KOPT-K1 (cell line): ENCODE data around the gene HPX.
A peak's percentile ranks its signal among the peaks of the same experiment; 100 is the strongest.

Source experiments
- H3K27ac ChIP-seq: fragments of 200-600 bp; sonication (generic); 2 replicates; pipeline ENCODE4 v1.5.1; 2016; ENCODE audit warnings: antibody characterized with exemption, mild to moderate bottlenecking, low read depth, low read length; ENCODE audit not compliant: poor library complexity, severe bottlenecking
- H3K36me3 ChIP-seq: fragments of 200-600 bp; sonication (generic); 2 replicates; pipeline ENCODE4 v1.5.1; 2017; ENCODE audit warnings: antibody characterized with exemption, mild to moderate bottlenecking, low read length, moderate library complexity; ENCODE audit not compliant: insufficient read depth
- H3K9me3 ChIP-seq: fragments of 200-600 bp; sonication (generic); 2 replicates; pipeline ENCODE4 v1.5.1; 2017; ENCODE audit warnings: antibody characterized with exemption, low read length, mild to moderate bottlenecking; ENCODE audit not compliant: insufficient read depth, poor library complexity, severe bottlenecking

The HPX gene

DNA sequence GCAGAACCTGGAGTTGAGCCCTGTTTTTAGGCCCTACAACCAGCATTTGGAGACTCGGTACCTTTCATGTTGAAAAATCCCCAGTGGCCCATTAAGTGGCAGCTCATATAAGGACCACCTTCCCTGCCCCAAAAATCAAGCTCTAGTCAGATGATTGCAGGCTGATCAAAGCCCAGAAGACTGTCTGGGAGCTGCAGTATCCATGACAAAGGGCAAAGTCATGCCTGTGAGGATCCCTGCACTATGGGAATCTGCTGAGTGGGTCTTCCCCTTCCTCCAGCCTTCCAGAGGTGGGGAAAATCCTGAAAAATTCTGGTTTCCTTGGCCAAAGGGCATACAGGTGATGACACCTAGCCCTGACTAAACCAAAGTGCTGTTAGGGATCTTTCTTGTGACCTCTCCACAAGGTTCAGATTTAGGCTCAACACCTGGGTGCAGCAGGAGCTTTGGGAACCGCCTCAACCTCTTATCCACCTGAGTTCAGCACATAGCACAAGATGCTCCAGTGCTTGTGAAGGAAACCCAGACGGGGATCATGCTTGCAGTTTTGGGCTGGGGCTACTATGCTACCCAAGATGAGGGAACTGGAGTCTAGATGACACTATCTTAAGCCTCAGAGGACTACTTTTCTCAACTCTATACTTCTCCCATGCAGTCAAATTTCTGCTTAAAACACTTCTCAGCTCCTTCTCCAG lies 34.2 kb upstream of the HPX start:
- no peaks in the 10 kb centered on the region for H3K9me3 ChIP-seq
- H3K27ac ChIP-seq: no peak overlapping the region

GRCh38 chr11:6474413-6474792 lies 33.6 kb upstream of the HPX start:
- no peak overlapping the region for H3K27ac ChIP-seq
- peaks cover 30% of the 10 kb centered on the region for H3K36me3 ChIP-seq
- no peaks in the 10 kb centered on the region for H3K9me3 ChIP-seq

More for the DNA sequence above, 34.2 kb upstream of the HPX start:
- peaks cover 34% of the 10 kb centered on the region for H3K36me3 ChIP-seq

DNA sequence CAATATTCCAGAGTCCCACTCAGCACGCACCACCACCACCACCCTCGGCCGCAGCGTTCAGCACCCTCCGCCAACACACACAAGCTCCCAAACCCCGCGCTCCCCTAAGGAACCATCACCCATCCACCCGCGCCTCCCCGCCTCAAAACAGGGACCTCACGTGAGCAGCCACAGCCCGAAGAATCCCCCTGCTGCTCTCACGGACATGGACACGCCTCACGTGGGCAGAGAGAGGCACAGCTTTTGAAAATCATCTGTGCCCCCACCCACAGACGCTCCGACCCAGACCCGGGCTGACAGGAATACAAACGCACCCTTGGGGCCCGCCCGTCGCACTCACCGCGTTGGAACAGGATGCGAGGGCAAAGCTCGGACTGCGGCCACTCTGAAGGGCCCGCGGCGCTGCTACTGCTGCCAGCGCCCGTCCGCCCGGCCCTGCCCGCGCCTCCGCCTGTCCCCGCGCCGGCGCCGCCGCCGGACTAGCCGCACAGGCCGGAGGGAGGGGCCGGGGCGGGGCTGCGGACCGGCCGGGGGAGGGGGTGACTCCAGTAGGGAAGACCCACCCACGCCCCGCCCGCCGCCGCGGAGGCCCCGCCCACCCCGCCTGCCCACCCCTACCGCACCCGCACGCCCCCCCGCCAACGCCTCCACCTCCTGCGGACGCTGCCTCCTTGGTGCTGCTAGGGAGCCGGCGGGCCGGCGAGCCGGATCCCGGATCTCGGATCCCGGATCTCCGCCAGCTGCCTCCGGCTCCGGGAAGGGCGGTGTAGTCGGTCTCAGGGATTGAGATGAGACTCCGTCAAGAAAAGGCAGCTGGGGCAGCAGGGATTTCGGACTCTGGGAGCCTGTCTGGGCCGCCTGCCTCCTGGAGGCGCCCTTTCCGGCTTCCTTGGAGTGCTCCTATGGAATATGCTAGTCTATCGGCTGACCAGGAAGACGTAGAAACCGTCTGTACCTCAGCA lies 32.9 kb upstream of the HPX start, which contains the start of gene TRIM3:
Gene TRIM3, minus strand, starts transcription at position 491 of the 962 bp plus-strand sequence. CDS start 8,246 bp downstream, outside the sequence.
- Histone ChIP-seq H3K27ac (peak within 1 kb of the TSS; percentile 36), H3K9me3 (no peaks in the 10 kb centered on the region), H3K36me3 (peaks cover 23% of the 10 kb centered on the region)

DNA sequence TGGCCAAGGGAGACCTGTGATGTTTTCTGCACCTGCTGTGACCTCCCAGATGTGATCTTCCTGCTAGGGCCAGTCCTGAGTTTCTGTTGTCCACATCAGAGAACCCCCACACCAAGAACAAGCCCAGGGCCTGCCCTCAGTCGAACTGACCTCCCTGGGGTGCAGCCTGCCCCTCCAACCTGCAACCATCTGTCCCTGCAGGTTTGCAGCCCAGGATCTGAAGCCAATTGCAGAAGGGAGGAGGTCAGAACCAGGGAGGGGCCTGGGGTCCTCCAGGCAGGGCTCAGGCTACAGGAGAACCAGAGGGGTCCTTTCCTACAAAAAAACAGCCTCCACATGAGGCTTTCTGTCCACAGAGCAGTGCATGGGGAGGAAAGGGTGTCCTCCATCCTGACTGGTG lies 32.1 kb upstream of the HPX start:
- H3K9me3 ChIP-seq: no peaks in the 10 kb centered on the region
- H3K36me3 ChIP-seq: peaks cover 15% of the 10 kb centered on the region
- no peak overlapping the region for H3K27ac ChIP-seq

DNA sequence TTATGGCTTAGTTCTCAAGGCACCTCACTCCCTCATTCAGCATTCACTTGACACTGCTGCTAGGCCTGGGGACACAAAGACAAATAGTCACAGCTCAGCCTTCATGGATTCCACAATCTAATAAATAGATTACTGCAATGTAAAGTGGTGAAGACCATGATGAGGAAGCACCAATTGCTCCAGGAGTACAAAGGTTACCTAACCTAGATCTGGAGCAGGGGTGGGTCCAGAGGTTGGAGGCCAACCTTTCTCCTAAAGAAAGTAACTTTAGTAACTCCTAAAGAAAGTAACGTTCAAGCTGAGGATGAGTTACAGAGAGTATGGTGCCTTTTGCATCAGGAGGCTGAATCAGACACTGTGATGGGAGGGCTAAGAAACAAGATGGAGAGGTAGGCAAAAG lies 28.8 kb upstream of the HPX start:
- H3K27ac ChIP-seq: no peak overlapping the region
- no peaks in the 10 kb centered on the region for H3K9me3 ChIP-seq
- H3K36me3 ChIP-seq: no peaks in the 10 kb centered on the region

DNA sequence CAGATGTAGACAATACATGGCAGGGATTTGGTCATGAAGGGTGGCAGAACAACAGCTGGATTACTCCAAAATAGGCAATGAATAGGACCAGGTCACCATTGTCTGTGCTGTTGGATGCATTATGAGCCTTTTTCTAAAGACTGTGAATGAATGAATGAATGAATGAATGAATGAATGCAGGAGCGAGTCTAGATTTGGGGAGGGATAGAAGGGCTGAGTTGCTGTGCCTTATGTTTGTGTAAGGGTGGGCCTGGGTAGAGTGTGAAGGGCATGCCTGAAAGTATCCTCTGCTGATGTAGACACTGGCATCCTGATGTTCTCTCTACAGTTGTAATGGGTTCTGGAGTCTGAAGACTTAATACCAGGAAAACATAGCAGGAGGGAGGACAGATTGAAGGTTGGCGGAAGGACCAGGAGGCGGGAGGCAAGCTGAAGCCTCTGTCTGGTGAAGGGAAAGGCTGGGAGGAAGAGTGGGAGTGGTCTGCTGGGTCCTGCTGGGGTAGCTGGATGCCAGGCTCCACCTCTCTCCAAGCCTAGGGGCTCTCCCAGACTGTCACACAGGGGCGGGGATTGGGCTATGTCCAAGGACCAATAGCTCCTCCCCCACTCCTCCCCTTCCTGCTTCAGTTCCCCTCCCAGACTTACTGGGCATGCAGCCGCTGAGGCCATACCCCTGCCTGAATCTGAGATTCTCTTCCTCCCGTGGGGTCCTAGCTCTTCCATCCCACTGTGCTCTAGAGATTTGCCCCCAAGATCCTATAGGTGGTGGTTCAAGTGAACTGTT lies 28.1 kb upstream of the HPX start:
- H3K27ac ChIP-seq: no peak overlapping the region

DNA sequence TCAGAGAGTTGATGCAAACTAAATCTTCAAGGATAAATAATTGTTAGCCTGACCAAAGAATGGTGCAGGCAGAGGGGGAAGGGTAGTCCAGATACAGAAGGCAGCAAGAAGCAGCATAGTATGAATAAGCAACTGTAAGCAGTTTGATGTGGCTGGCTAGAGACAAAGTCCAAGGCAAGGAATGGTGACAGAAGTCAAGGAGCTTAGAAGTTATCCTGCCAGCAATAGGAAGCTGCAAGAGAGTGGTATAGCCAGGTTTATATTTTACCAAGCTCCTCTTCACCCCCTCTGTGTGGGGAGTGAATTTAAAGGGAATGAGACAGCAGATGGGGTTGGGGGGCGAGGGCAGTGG lies 18.3 kb upstream of the HPX start:
- H3K36me3 ChIP-seq: no peaks in the 10 kb centered on the region
- H3K27ac ChIP-seq: no peak overlapping the region
- no peaks in the 10 kb centered on the region for H3K9me3 ChIP-seq

More for the DNA sequence above, 28.1 kb upstream of the HPX start:
- no peaks in the 10 kb centered on the region for H3K9me3 ChIP-seq
- H3K36me3 ChIP-seq: no peaks in the 10 kb centered on the region

DNA sequence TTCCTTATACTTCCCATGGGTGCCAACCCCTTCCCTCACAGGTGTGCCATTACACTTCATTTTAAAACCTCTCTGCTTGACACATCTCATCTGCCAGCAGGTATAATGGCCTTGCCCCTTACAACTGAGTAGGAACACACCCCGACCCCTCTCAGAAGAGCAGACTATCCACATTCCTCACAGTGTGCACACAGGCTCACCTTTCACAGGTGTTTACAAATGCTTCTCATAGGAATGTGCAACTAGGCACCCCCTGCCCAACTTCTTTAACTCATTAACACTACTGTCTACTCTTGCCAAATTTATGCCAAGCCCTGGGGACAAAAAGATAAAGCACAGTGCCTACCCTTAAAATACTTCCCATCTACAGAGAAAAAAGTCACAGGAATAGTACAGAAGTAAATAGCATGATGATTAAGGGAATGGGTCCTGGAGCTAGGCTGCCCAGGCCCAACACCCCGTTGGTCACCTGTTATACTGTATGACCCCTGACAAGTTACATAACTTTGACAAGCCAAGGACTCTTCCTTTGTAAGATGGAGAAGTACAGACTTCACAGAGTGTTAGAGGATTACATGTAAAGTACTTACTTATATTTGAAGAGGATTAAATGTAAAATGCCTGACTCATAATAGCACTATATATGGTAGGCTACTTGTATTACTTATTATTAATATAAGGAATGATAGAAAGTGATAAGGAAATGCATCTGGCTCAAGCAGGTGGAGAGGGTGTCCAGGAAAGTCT lies 17.7 kb upstream of the HPX start:
- Histone ChIP-seq H3K36me3 (no peaks in the 10 kb centered on the region), H3K9me3 (no peaks in the 10 kb centered on the region), H3K27ac (no peak overlapping the region)

GRCh38 chr11:6457581-6458320 lies 17.0 kb upstream of the HPX start:
- Histone ChIP-seq H3K9me3 (no peaks in the 10 kb centered on the region), H3K36me3 (no peaks in the 10 kb centered on the region), H3K27ac (no peak overlapping the region)

DNA sequence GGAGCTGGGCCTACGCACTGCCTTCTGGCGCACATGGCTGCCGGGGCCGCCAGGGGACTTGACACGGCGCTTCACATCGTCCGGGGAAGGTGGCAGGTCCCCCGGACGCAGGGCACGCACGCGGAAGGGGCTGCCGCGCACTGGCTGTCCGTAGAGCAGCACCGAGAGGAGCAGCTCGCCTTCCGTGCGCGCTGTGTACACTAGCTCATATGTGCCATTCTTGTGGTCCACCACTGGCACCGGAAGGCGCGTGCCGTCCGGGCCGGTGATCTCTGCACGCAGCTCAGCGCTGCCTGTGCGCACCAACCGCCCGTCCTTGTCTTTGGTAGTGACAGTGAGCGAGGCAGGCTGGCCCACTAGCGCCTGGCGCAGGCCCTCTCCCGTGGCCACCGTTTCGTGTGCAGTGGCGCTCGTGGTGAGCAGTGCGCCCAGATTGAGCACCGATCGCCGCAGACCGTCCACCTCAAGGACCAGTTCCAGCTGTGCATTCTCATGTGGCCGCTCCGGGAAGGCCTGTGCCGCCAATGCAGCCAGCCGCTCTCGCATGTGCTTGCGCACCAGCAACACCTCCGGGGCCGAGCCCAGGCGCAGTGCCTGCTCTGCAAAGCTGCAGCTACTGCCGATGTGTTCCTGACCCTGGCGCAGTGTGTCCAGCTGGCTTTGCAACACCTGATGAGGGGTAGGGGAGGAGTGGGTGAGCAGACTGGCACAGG lies 15.7 kb upstream of the HPX start:
- no peaks in the 10 kb centered on the region for H3K36me3 ChIP-seq
- no peaks in the 10 kb centered on the region for H3K9me3 ChIP-seq
- no peak overlapping the region for H3K27ac ChIP-seq

GRCh38 chr11:6455070-6455469 lies 14.3 kb upstream of the HPX start:
- Histone ChIP-seq H3K9me3 (no peaks in the 10 kb centered on the region), H3K27ac (no peak overlapping the region), H3K36me3 (no peaks in the 10 kb centered on the region)

DNA sequence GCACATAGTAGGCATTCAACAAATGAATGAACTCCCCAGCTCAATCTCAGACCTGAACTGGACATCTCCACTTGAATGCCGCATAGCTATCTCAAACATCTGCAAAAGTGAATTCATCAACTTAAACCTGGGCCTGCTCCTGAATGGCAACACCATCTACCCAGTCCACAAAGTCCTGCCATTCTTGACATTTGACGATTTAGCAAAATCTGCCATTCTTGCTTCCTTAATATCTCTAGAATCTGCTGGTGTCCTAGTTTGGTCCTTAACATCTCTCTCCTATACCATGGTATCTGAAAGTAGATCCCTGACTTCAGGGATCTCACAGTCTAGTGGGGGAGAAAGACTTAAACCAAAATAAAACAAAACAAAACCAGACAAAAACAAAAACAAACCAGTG lies 12.4 kb upstream of the HPX start:
- H3K9me3 ChIP-seq: no peaks in the 10 kb centered on the region
- H3K36me3 ChIP-seq: no peaks in the 10 kb centered on the region
- H3K27ac ChIP-seq: no peak overlapping the region

- no peaks in the 10 kb centered on the region for H3K9me3 ChIP-seq
- no peaks in the 10 kb centered on the region for H3K36me3 ChIP-seq
- no peak overlapping the region for H3K27ac ChIP-seq
These were observed 11.4 kb upstream of the HPX start for GRCh38 chr11:6452219-6452618.
